Right lobe of liver (tissue), 6 donors: ENCODE results near the gene SHF. TPM values are rescaled to one million over a fixed set of nuclear protein-coding genes. Genes with fewer than 3 reads are reported as not detected.

Experiments
- ATAC-seq, 4 donors: fragments of 200-7000 bp; cut with Tn5 transposase; one replicate each; pipeline ENCODE4 v1.9.1; 2020; ENCODE audit warnings: mild to moderate bottlenecking in 4 of 4, moderate library complexity in 4 of 4
- DNase-seq, 3 donors: peaks; one replicate each; pipeline ENCODE4 v3.0.0-alpha.2; 2020
- H3K27ac ChIP-seq, 3 donors: fragments of 200-600 bp; one replicate each; pipeline ENCODE4 v1.8.0; 2022
- H3K27me3 ChIP-seq, 2 donors: fragments of 200-600 bp; one replicate each; pipeline ENCODE4 v1.8.0; 2022
- H3K36me3 ChIP-seq, 4 donors: fragments of 200-600 bp; sonication (generic) in 1 of 4; one replicate each; pipeline versions ENCODE4 v1.5.1 to v1.8.0; 2017 to 2022; ENCODE audit warnings: control low read depth in 1 of 4
- H3K4me1 ChIP-seq, 4 donors: fragments of 200-600 bp; sonication (generic) in 1 of 4; one replicate each; pipeline versions ENCODE4 v1.5.1 to v1.8.0; 2017 to 2022; ENCODE audit warnings: control low read depth in 1 of 4
- H3K4me3 ChIP-seq, 3 donors: fragments of 200-600 bp; one replicate each; pipeline ENCODE4 v1.8.0; 2022
- H3K9me3 ChIP-seq, 4 donors: fragments of 200-600 bp; sonication (generic) in 1 of 4; one replicate each; pipeline versions ENCODE4 v1.5.1 to v1.8.0; 2017 to 2022; ENCODE audit warnings: control low read depth in 1 of 4
- CTCF ChIP-seq, 4 donors: fragments of 200-600 bp in 3 of 4; fragments of 450-650 bp in 1 of 4; IDR thresholded peaks; one replicate each; pipeline versions ENCODE4 v1.5.1 to v1.8.0; 2016 to 2022; ENCODE audit warnings: antibody characterized with exemption in 4 of 4, mild to moderate bottlenecking in 2 of 4
- POLR2A ChIP-seq: fragments of 450-650 bp; IDR thresholded peaks from one replicate; pipeline ENCODE4 v1.6.1; 2017; ENCODE audit warnings: antibody characterized with exemption, mild to moderate bottlenecking
- WGBS: methylation state at CpG from one replicate; pipeline ENCODE4 v1.1.6; 2018; ENCODE audit warnings: low coverage, low lambda C conversion rate; ENCODE audit not compliant: insufficient coverage; ENCODE audit errors: missing lambda C conversion rate; 5-methylcytosine and 5-hydroxymethylcytosine counted together
- intact Hi-C, 2 donors: fragments of 100-400 bp; cut with DNase I; formaldehyde crosslinking; loops; one replicate each; pipeline versions ENCODE4 v1.11.2 to v1.14.1; 2022
- total RNA-seq, 6 experiments: library from RNA; depleted of rRNA in 2 of 6; stranded (reverse); fragments of >200 nt in 2 of 6; fragmentation: NEBNext Ultra II Directional in 3 of 6; extraction: Animal tissue kit (Norgen Biotek cat#: 25700) in 3 of 6; gene quantifications; one replicate each; pipeline versions ENCODE4 v1.1.0 to v1.2.4, GENCODE V29; 2016 to 2023
- donor health status: DM: no; HTN: yes; CAD: no.
- donor health status: DM: no; HTN: no; CAD: no.
- donor health status: DM: no; HTN: no; CAD: no.
- donor health status: DM: no; HTN: yes; CAD: no.
- donor health status: DM: no; HTN: yes; CAD: no.

The SHF gene
- total RNA-seq, 6 experiments from 2014 or later: 12.7 to 23.5 (median 15.1) TPM

- Histone ChIP-seq H3K4me1 (peaks cover 0 to 4% (median 0%) of the 10 kb centered on the region in 4 donors), H3K27ac (no peak overlapping the region), H3K27me3 (no peaks in the 10 kb centered on the region), H3K36me3 (no peaks in the 10 kb centered on the region), H3K9me3 (no peaks in the 10 kb centered on the region), H3K4me3 (no peak overlapping the region)
- no peak for DNase-seq
- no peak for ATAC-seq
- intact Hi-C loops: loop anchor here in 1 of 2 donors (10.0 kb wide), 1 partner anchor 97 kb away; no protein-coding TSS in a partner anchor
- no CpG with 5 or more reads among the region's 4 CpGs for WGBS
- TF ChIP-seq POLR2A: no peak
- no peak for TF ChIP-seq CTCF (IDR thresholded peaks at IDR 0.05)
Observed at GRCh38 chr15:45168286-45168685, 19.5 kb downstream of the SHF start.

- peak in 1 of 4 donors; percentile 1 for ATAC-seq
- WGBS: 33% methylated on average over 1 of the region's 9 CpGs
- H3K4me1 ChIP-seq: peaks cover 0 to 4% (median 0%) of the 10 kb centered on the region in 4 donors
- no peak for TF ChIP-seq CTCF (IDR thresholded peaks at IDR 0.05)
- H3K27ac ChIP-seq: peak overlapping the region in 2 of 3 donors; percentile 93 to 94
- peak overlapping the region in 2 of 3 donors; percentile 70 to 78 for H3K4me3 ChIP-seq
- no peaks in the 10 kb centered on the region for H3K9me3 ChIP-seq
- no peak for DNase-seq
- intact Hi-C loops: loop anchor here in 1 of 2 donors (10.0 kb wide), 1 partner anchor 97 kb away; no protein-coding TSS in a partner anchor
- no peaks in the 10 kb centered on the region for H3K27me3 ChIP-seq
- H3K36me3 ChIP-seq: no peaks in the 10 kb centered on the region
Observed at GRCh38 chr15:45167631-45168205, 20.0 kb downstream of the SHF start.

- intact Hi-C loops: loop anchor here in 1 of 2 donors (10.0 kb wide), 1 partner anchor 98 kb away; no protein-coding TSS in a partner anchor
- WGBS: 0% methylated on average over 16 of the region's 79 CpGs
- H3K36me3 ChIP-seq: no peaks in the 10 kb centered on the region
- peaks cover 0 to 4% (median 0%) of the 10 kb centered on the region in 4 donors for H3K4me1 ChIP-seq
- peak; percentile 60 for TF ChIP-seq POLR2A
- TF ChIP-seq CTCF (IDR thresholded peaks at IDR 0.05): peak; percentile 46 to 54 (median 52)
- DNase-seq (peak; percentile 85 to 88 (median 87)), ATAC-seq (peak; percentile 77 to 84 (median 80))
- no peaks in the 10 kb centered on the region for H3K9me3 ChIP-seq
- H3K27ac ChIP-seq: peak overlapping the region; percentile 93 to 96 (median 94)
- H3K27me3 ChIP-seq: no peaks in the 10 kb centered on the region
- peak overlapping the region; percentile 58 to 78 (median 70) for H3K4me3 ChIP-seq
Observed at GRCh38 chr15:45166834-45167630, 20.7 kb downstream of the SHF start.

GRCh38 chr15:45165536-45165935 is 22.2 kb downstream of the SHF start:
- TF ChIP-seq POLR2A (no peak), CTCF (IDR thresholded peaks at IDR 0.05) (no peak)
- Histone ChIP-seq H3K9me3 (no peaks in the 10 kb centered on the region), H3K4me1 (peaks cover 0 to 4% (median 0%) of the 10 kb centered on the region in 4 donors), H3K27me3 (no peaks in the 10 kb centered on the region), H3K27ac (no peak overlapping the region), H3K36me3 (no peaks in the 10 kb centered on the region), H3K4me3 (no peak overlapping the region)
- WGBS: 75% methylated on average over 2 of the region's 5 CpGs
- intact Hi-C loops: loop anchor here in 1 of 2 donors (10.0 kb wide), 1 partner anchor 99 kb away; no protein-coding TSS in a partner anchor
- ATAC-seq (no peak), DNase-seq (no peak)
